ENCODE results near the gene PLB1. TPM values are rescaled to one million over a fixed set of nuclear protein-coding genes. Genes with fewer than 3 reads are reported as not detected.
"Not testable (repeated sequence)": the region's sequence is repeated elsewhere in the genome, so short reads cannot be mapped to it uniquely, and the experiment has no call there.

Gene PLB1
- total RNA-seq, 1 experiment from 2014 or later: 0.44 TPM

DNA sequence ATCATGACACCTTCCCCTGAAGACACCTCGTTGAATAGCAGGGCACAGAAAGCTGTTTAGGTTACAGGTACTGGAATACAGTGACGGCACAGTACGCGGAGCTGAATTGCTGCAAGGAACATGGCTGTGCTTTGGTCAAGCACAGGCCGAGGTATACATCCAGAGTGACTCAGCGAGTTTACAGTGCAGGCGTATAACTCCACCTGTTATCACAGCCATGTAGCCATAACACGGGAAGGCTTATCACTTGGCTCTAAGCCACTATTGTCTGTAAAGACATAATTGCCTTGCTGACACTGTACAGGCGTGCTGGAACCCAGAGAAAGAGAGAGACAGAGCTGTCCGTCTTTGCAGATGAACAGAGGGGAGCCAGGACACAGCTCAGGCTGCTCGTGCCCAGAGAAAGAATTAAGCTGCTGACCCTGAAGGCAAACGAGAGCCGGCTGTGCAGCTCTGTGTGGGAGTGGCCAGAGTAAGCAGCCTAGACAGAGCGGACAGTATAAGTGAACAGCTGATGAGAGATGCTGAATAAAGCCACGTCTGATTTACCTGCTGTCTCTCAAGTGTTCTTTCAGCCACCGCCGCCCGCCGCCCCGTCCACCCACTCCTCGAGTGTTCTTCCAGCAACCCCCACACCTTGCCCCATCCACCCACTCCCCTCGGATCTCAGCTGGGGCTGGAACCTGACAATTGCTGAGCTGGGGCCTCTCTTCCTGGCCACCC lies 168.4 kb downstream of the PLB1 start (continued):
- TF ChIP-seq RORB (CRISPR knock-in tag; IDR thresholded peaks at IDR 0.05): no peak
- no peak for TF ChIP-seq ETV6 (CRISPR knock-in tag; IDR thresholded peaks at IDR 0.05)
- no peak for TF ChIP-seq TP53 (CRISPR knock-in tag; IDR thresholded peaks at IDR 0.05)
- TF ChIP-seq NFE2L1 (CRISPR knock-in tag; IDR thresholded peaks at IDR 0.05): no peak
- TF ChIP-seq RELA (CRISPR knock-in tag; IDR thresholded peaks at IDR 0.05; ENCODE audit: borderline replicate concordance): no peak
- TF ChIP-seq AR (CRISPR knock-in tag; IDR thresholded peaks at IDR 0.05): no peak
- no peak for TF ChIP-seq MXD4 (CRISPR knock-in tag; IDR thresholded peaks at IDR 0.05; ENCODE audit: borderline replicate concordance)
- TF ChIP-seq, protein P1, sequence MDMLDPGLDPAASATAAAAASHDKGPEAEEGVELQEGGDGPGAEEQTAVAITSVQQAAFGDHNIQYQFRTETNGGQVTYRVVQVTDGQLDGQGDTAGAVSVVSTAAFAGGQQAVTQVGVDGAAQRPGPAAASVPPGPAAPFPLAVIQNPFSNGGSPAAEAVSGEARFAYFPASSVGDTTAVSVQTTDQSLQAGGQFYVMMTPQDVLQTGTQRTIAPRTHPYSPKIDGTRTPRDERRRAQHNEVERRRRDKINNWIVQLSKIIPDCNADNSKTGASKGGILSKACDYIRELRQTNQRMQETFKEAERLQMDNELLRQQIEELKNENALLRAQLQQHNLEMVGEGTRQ (CRISPR knock-in tag; IDR thresholded peaks at IDR 0.05): no peak

DNA sequence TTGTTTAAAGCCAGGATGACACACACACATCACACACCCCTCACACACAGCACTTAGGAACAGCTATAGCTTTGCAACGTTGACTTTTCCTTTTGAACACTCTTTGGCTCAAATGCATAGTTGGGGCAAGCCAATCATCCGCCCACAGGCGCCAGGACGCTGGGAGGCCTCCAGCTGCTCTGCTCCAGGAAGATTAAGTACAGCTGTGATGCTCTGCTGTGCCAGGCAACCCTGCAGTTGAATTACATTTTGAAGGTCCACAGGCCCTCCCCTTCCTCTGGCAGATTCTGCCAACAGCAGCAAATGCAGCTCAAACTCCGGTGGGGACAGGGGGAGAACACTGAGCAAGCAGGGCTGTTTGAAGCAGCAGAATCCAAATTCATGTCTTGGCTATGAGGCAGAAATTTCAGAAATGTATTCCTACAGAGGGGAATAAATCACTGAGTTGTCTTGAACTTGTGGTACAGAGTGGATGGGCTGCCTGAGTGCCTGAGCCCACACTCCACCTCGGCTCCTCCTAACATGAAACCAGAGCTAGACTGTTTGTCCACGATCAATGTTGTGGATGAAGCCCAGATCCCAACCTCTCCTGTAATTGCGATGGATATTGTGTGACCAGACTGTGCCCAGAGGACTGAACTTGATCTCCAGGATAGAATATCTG lies 169.3 kb downstream of the PLB1 start:
- CTCF ChIA-PET: no interaction called here
- no peaks in the 10 kb centered on the region for H3K9me3 Mint-ChIP-seq
- POLR2A ChIA-PET: interaction anchor here (0.6 kb wide), 1 partner anchor 36 kb away, joined by 4 read pairs; no protein-coding TSS in a partner anchor
- no peaks in the 10 kb centered on the region for H3K36me3 Mint-ChIP-seq
- no peak for TF ChIP-seq ZBTB21 (CRISPR knock-in tag; IDR thresholded peaks at IDR 0.05; ENCODE audit: borderline replicate concordance)
- no peak for TF ChIP-seq SMAD4 (CRISPR knock-in tag; IDR thresholded peaks at IDR 0.05)
- no peak for TF ChIP-seq FOXP4 (CRISPR knock-in tag; IDR thresholded peaks at IDR 0.05)
- no peak for TF ChIP-seq JUN (CRISPR knock-in tag; IDR thresholded peaks at IDR 0.05)
- no peak for TF ChIP-seq HMGA2 (CRISPR knock-in tag; IDR thresholded peaks at IDR 0.05)
- no peak for TF ChIP-seq CBFB (CRISPR knock-in tag; IDR thresholded peaks at IDR 0.05; ENCODE audit: low read depth)
- TF ChIP-seq, protein P2, sequence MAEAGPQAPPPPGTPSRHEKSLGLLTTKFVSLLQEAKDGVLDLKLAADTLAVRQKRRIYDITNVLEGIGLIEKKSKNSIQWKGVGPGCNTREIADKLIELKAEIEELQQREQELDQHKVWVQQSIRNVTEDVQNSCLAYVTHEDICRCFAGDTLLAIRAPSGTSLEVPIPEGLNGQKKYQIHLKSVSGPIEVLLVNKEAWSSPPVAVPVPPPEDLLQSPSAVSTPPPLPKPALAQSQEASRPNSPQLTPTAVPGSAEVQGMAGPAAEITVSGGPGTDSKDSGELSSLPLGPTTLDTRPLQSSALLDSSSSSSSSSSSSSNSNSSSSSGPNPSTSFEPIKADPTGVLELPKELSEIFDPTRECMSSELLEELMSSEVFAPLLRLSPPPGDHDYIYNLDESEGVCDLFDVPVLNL (CRISPR knock-in tag; IDR thresholded peaks at IDR 0.05; ENCODE audit: borderline replicate concordance, low read depth): no peak
- TF ChIP-seq GRHL2 (CRISPR knock-in tag; IDR thresholded peaks at IDR 0.05; ENCODE audit: insufficient replicate concordance, severe bottlenecking): no peak
- TF ChIP-seq, protein P3, sequence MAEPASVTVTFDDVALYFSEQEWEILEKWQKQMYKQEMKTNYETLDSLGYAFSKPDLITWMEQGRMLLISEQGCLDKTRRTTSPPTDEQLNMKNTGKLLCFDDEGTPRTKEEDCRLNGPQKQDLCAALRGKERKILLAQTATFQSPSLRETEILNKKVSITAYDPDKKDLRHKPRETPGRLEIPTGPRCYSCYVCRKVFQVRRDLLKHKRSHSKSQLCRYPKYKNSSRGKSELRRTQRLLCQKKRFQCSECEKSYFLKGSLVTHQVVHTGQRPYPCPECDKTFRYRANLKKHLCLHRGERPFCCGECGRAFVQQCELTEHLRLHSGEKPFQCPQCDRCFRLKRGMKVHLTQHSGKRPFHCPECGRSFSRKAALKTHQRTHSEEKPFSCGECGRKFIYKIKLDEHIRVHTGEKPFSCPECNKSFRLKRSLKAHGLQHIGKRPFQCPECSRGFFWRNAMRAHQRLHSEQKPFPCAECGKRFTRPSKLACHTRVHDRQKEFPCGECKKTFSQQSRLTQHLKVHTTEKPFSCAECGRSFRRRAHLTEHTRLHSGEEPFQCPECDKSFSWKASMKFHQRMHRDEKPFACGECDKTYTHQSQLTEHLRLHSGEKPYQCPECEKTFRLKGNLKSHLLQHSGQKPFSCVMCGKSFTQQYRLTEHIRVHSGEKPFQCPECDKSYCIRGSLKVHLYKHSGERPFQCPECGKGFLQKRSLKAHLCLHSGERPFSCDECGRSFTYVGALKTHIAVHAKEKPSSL (CRISPR knock-in tag; conservative IDR thresholded peaks at IDR 0.05): no peak
- TF ChIP-seq EMX1 (CRISPR knock-in tag; IDR thresholded peaks at IDR 0.05): no peak
- DNase-seq (ENCODE audit: low spot score) (no peak), ATAC-seq (no peak; the same call in 1 of the 2 replicates)
- peaks cover 5% of the 10 kb centered on the region for H3K27me3 Mint-ChIP-seq (ENCODE audit: low read depth)
- H3K4me1 Mint-ChIP-seq: no peaks in the 10 kb centered on the region
- H3K4me3 Mint-ChIP-seq: no peak overlapping the region
- no peak overlapping the region for H3K27ac Mint-ChIP-seq

- CTCF ChIA-PET; ATAC-seq; H3K4me1 Mint-ChIP-seq; H3K4me3 Mint-ChIP-seq; H3K27ac Mint-ChIP-seq; DNase-seq (ENCODE audit: low spot score); H3K27me3 Mint-ChIP-seq (ENCODE audit: low read depth); H3K9me3 Mint-ChIP-seq; H3K36me3 Mint-ChIP-seq: not testable (repeated sequence)
- POLR2A ChIA-PET: interaction anchor here (0.6 kb wide), 1 partner anchor 36 kb away, joined by 4 read pairs; no protein-coding TSS in a partner anchor
Observed at GRCh38 chr2:28665811-28666377, 170.0 kb downstream of the PLB1 start.
